SIG-M5 treated with dmso at 0.1 percent for 504 hours (cell line): ENCODE data around the gene BUD23.

Source experiments
- DNase-seq: peaks from one replicate; lab custom pipeline; 2025; ENCODE audit not compliant: unreplicated experiment; lab: John Stamatoyannopoulos, UW

Gene BUD23

GRCh38 chr7:73740212-73740611, 56.8 kb downstream of the BUD23 start:
- DNase-seq, result no peak

- peak; percentile 9 for DNase-seq
Observed at GRCh38 chr7:73740771-73741170, 57.4 kb downstream of the BUD23 start.

GRCh38 chr7:73741600-73741999, 58.2 kb downstream of the BUD23 start:
- no peak for DNase-seq

GRCh38 chr7:73742338-73742752, 58.9 kb downstream of the BUD23 start:
- peak; percentile 44 for DNase-seq

- peak; percentile 68 for DNase-seq
Observed at GRCh38 chr7:73742753-73743641, 59.6 kb downstream of the BUD23 start.

GRCh38 chr7:73746378-73746777, 63.0 kb downstream of the BUD23 start:
- no peak for DNase-seq
